K562 (cell line): ENCODE results near the gene GALNT9. TPM values are rescaled to one million over a fixed set of nuclear protein-coding genes. Genes with fewer than 3 reads are reported as not detected.

Source experiments
- ATAC-seq: fragments of 200-7000 bp; cut with Tn5 transposase; 3 replicates; pipeline ENCODE4 v1.9.1; 2020; ENCODE audit warnings: moderate library complexity
- BruUV-seq: library from RNA; stranded (reverse); fragments of 400-500 nt; replicated peaks from 2 replicates; lab custom pipeline; 2021; lab: Mats Ljungman, UMichigan
- CTCF ChIA-PET: fragments of 300-600 bp; formaldehyde crosslinking; extraction: SDS; loops from one replicate; lab custom pipeline; 2021; ENCODE audit warnings: low intra/inter-chr PET ratio; lab: Yijun Ruan, JAX
- POLR2A ChIA-PET: fragments of 300-600, 350-650 bp; sonication (Branson Sonifier 250); formaldehyde crosslinking; extraction: SDS; loops from one replicate; lab custom pipeline; 2021; ENCODE audit warnings: antibody characterized with exemption, inconsistent platforms; lab: Yijun Ruan, JAX
- DNase-seq, 4 experiments: peaks; one replicate each; pipeline versions ENCODE4 v3.0.0 to v3.0.0-alpha.2; 2011 to 2018; ENCODE audit warnings: low spot score in 3 of 4, mixed read lengths in 3 of 4; ENCODE audit errors: extremely low read depth in 1 of 4
- FAIRE-seq: peaks from 2 replicates; lab custom pipeline; 2011; peaks lifted over from hg19 to GRCh38; lab: Jason Lieb, UNC
- H2AFZ ChIP-seq: 2 replicates; pipeline ENCODE4 v1.6.0; 2011; ENCODE audit warnings: low read depth, low read length, control low read depth, inconsistent platforms
- H3K27ac ChIP-seq: fragments of 200-600 bp; 3 replicates; pipeline ENCODE4 v1.8.0; 2011; ENCODE audit warnings: low read depth, mild to moderate bottlenecking, control low read depth, inconsistent platforms, low read length, moderate library complexity, mixed read lengths; ENCODE audit errors: extremely low read depth
- H3K27me3 ChIP-seq, 2 experiments: fragments of 300-600 bp in 1 of 2; 2 replicates in 1 of 2; 3 replicates in 1 of 2; pipeline versions ENCODE4 v1.6.0 to v1.8.0; 2011; ENCODE audit warnings: inconsistent platforms in 2 of 2, low read length in 2 of 2, mild to moderate bottlenecking in 1 of 2, mixed read lengths in 1 of 2, moderate library complexity in 1 of 2; ENCODE audit not compliant: control insufficient read depth in 2 of 2, insufficient read depth in 2 of 2
- H3K36me3 ChIP-seq: fragments of 300-600 bp; 3 replicates; pipeline ENCODE4 v1.8.0; 2011; ENCODE audit warnings: mild to moderate bottlenecking, low read length, inconsistent platforms; ENCODE audit not compliant: control insufficient read depth, insufficient read depth
- H3K4me1 ChIP-seq, 2 experiments: fragments of 200-600 bp in 1 of 2; replicated peaks in 1 of 2; 2 replicates in 1 of 2; 3 replicates in 1 of 2; pipeline versions ENCODE4 v1.5.1 to v1.8.0; 2011; ENCODE audit warnings: inconsistent platforms in 2 of 2, low read length in 2 of 2, mild to moderate bottlenecking in 1 of 2, mixed read lengths in 1 of 2, moderate library complexity in 1 of 2; ENCODE audit not compliant: control insufficient read depth in 2 of 2, insufficient read depth in 2 of 2
- H3K4me2 ChIP-seq: 2 replicates; pipeline ENCODE4 v1.6.1; 2011; ENCODE audit warnings: low read length, control low read depth, inconsistent platforms, mixed read lengths; ENCODE audit not compliant: insufficient read depth
- H3K4me3 ChIP-seq: fragments of 200-600 bp; sonication (generic), shearing (Covaris generic); 2 replicates; pipeline ENCODE4 v1.5.1; 2016; ENCODE audit warnings: control low read depth, inconsistent platforms
- H3K79me2 ChIP-seq: fragments of 200-600 bp; 3 replicates; pipeline ENCODE4 v1.8.0; 2011; ENCODE audit warnings: low read length, inconsistent platforms; ENCODE audit not compliant: control insufficient read depth, insufficient read depth
- H3K9ac ChIP-seq, 2 experiments: 2 replicates each; pipeline versions ENCODE4 v1.6.0 to v1.6.1; 2011; ENCODE audit warnings: low read depth in 2 of 2, low read length in 2 of 2, control low read depth in 1 of 2, inconsistent platforms in 1 of 2, mild to moderate bottlenecking in 1 of 2, mixed read lengths in 1 of 2; ENCODE audit not compliant: insufficient read depth in 1 of 2
- H3K9me1 ChIP-seq: one replicate; pipeline ENCODE4 v1.6.0; 2011; ENCODE audit warnings: inconsistent platforms, mild to moderate bottlenecking, low read length, moderate library complexity; ENCODE audit not compliant: control insufficient read depth, insufficient read depth
- H3K9me3 ChIP-seq: replicated peaks from 2 replicates; pipeline ENCODE4 v1.5.1; 2011; ENCODE audit warnings: low read depth, low read length, inconsistent platforms; ENCODE audit not compliant: control insufficient read depth, insufficient read depth
- H4K20me1 ChIP-seq: replicated peaks from 2 replicates; pipeline ENCODE4 v1.6.1; 2011; ENCODE audit warnings: low read length, inconsistent platforms, mixed read lengths; ENCODE audit not compliant: control insufficient read depth, insufficient read depth
- ADNP ChIP-seq: fragments of 200-800 bp; sonication (Bioruptor generic); IDR thresholded peaks from 2 replicates; pipeline ENCODE4 v1.6.1; 2016; ENCODE audit warnings: missing genetic modification characterization, missing compliant biosample characterization
- ASH1L ChIP-seq: fragments of 450-650 bp; IDR thresholded peaks from 2 replicates; pipeline ENCODE4 v1.6.1; 2018; ENCODE audit warnings: borderline replicate concordance, mild to moderate bottlenecking, low read depth; ENCODE audit not compliant: partially characterized antibody
- BRD9 ChIP-seq: fragments of 450-650 bp; IDR thresholded peaks from 2 replicates; pipeline ENCODE4 v1.6.1; 2018; ENCODE audit warnings: low read depth; ENCODE audit not compliant: partially characterized antibody
- CBFA2T2 ChIP-seq: fragments of 450-650 bp; conservative IDR thresholded peaks from 2 replicates; pipeline ENCODE4 v1.6.1; 2017; ENCODE audit warnings: mild to moderate bottlenecking
- FOXP1 ChIP-seq: sonication (generic); formaldehyde crosslinking; IDR thresholded peaks from 2 replicates; pipeline ENCODE4 v1.8.0; 2022; ENCODE audit warnings: mild to moderate bottlenecking, missing genetic modification reagents
- HDAC2 ChIP-seq: fragments of 450-650 bp; IDR thresholded peaks from 2 replicates; pipeline ENCODE4 v1.6.1; 2016; ENCODE audit warnings: mild to moderate bottlenecking
- IFI16 ChIP-seq: fragments of 250-450 bp; sonication (Bioruptor Pico); IDR thresholded peaks from 2 replicates; pipeline ENCODE4 v2.1.2; 2022; ENCODE audit warnings: mild to moderate bottlenecking, inconsistent platforms
- MCM2 ChIP-seq: fragments of 450-650 bp; IDR thresholded peaks from 2 replicates; pipeline ENCODE4 v1.6.1; 2017; ENCODE audit warnings: low read depth, mild to moderate bottlenecking
- NFATC3 ChIP-seq: fragments of 450-650 bp; IDR thresholded peaks from 2 replicates; pipeline ENCODE4 v1.6.1; 2017; ENCODE audit warnings: mild to moderate bottlenecking
- PHB ChIP-seq: fragments of 250-450 bp; sonication (Bioruptor Pico); IDR thresholded peaks from 2 replicates; pipeline ENCODE4 v1.5.0; 2021
- ZEB2 ChIP-seq: fragments of 450-650 bp; IDR thresholded peaks from 2 replicates; pipeline ENCODE4 v1.6.1; 2016
- WGBS: fragments of 100-300 bp; shearing (Covaris generic); methylation state at CpG from one replicate; pipeline ENCODE4 v1.1.6; 2016; ENCODE audit warnings: low coverage, mixed read lengths; ENCODE audit not compliant: insufficient coverage; ENCODE audit errors: missing lambda C conversion rate; 5-methylcytosine and 5-hydroxymethylcytosine counted together
- in situ Hi-C: fragments of 300-500 bp; cut with MboI; formaldehyde crosslinking; loops from 4 replicates; pipeline ENCODE4 v1.15.0; 2018; ENCODE audit warnings: inconsistent platforms, mixed read lengths
- intact Hi-C: fragments of 100-400 bp; cut with micrococcal nuclease; formaldehyde crosslinking; loops from 2 replicates; pipeline ENCODE4 v1.14.2; 2022
- polyA plus RNA-seq, 8 experiments: library from polyadenylated mRNA; depleted of rRNA in 4 of 8; stranded (reverse) in 5 of 8; unstranded in 3 of 8; fragments of >200 nt; fragmentation: Nextera tagmentation in 2 of 8; fragmentation: Illumina TruSeq in 1 of 8; extraction: Ambion mirVana in 2 of 8; extraction: Trizol in 1 of 8; gene quantifications; 2 replicates each; pipeline versions ENCODE4 v1.2.1 to v1.2.3, GENCODE V29; 2011 to 2014; ENCODE audit warnings: inconsistent platforms in 1 of 8, missing spikeins in 1 of 8
- total RNA-seq, 7 experiments: library from RNA; depleted of rRNA in 6 of 7; stranded (reverse); fragments of >200 nt in 6 of 7; fragmentation: Illumina TruSeq in 2 of 7; extraction: Trizol in 2 of 7; gene quantifications; 2 replicates each; pipeline versions ENCODE4 v1.2.1 to v1.2.3, GENCODE V29; 2011 to 2021; ENCODE audit warnings: low replicate concordance in 1 of 7
- TF ChIP-seq, protein P1 (sequence below): fragments of 250-450 bp; sonication (Bioruptor Pico); IDR thresholded peaks from 2 replicates; pipeline ENCODE4 v1.8.0; 2022; ENCODE audit warnings: moderate library complexity, mild to moderate bottlenecking, inconsistent platforms
- TF ChIP-seq, protein P2 (sequence below): sonication (generic); formaldehyde crosslinking; IDR thresholded peaks from 2 replicates; pipeline ENCODE4 v1.9.0; 2022; ENCODE audit warnings: mild to moderate bottlenecking, missing genetic modification reagents

GALNT9 gene
- total and polyA plus RNA-seq, 9 of the 15 experiments (the other 6 are each of a cell fraction or from before 2014, with no cell fraction given), result not detected

DNA sequence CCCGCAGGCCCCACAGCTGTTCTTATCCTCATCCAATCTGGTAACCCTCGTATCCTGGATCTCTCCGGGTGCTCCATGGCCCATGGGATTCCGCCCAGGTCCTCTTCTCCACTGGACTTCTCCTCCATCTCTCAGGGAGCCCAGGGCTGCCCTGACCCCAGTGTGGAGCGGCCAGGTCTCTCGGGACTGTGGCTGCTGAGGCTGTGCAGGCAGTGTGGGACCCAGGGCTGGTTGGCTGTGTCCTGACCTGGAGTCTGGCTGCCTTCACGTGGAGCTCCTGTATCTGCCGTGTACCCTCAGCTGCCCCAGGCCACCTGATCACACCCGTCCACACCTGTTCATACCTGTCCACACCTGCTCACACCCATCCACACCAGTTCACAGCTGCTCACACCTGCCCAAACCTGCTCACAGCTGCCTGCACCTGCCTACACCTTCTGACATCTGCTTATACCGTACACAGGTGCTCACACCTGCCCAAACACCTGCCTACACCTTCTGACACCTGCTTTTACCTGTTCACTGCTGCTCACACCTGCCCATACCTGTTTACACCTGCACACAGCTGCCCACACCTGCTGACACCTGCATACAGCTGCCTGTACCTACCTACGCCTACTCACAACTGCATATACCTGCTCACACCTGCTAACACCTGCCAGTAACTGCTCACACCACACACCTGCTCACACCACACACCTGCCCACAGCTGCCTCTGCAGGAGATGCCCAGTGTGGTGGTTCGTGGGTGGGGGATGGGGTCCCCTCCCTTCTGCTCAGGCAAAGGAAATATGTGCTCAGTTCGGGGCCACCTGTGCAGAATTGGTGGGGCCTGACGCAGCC lies 92.2 kb downstream of the GALNT9 start:
- CTCF ChIA-PET, result no interaction called here
- H3K79me2 ChIP-seq, result no peaks in the 10 kb centered on the region
- H3K9me3 ChIP-seq, result no peaks in the 10 kb centered on the region
- H3K36me3 ChIP-seq, result no peaks in the 10 kb centered on the region
- TF ChIP-seq ADNP (tag) (no peak), NFATC3 (no peak), MCM2 (no peak), ASH1L (no peak), FOXP1 (CRISPR knock-in tag) (no peak), HDAC2 (no peak), BRD9 (no peak), ZEB2 (peak; percentile 81), CBFA2T2 (0 out of 2 replicates have a peak, but pooled peaks have one; percentile 9), PHB (no peak), IFI16 (CRISPR knock-in tag) (no peak)
- TF ChIP-seq, protein P1, sequence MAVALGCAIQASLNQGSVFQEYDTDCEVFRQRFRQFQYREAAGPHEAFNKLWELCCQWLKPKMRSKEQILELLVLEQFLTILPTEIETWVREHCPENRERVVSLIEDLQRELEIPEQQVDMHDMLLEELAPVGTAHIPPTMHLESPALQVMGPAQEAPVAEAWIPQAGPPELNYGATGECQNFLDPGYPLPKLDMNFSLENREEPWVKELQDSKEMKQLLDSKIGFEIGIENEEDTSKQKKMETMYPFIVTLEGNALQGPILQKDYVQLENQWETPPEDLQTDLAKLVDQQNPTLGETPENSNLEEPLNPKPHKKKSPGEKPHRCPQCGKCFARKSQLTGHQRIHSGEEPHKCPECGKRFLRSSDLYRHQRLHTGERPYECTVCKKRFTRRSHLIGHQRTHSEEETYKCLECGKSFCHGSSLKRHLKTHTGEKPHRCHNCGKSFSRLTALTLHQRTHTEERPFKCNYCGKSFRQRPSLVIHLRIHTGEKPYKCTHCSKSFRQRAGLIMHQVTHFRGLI (CRISPR knock-in tag), result no peak
- TF ChIP-seq, protein P2, sequence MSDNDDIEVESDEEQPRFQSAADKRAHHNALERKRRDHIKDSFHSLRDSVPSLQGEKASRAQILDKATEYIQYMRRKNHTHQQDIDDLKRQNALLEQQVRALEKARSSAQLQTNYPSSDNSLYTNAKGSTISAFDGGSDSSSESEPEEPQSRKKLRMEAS, result 0 out of 2 replicates have a peak, but pooled peaks have one; percentile 22
- H3K27ac ChIP-seq, result no peak overlapping the region
- H3K4me2 ChIP-seq, result no peak overlapping the region
- ATAC-seq (peak; percentile 49; the same call in 1 of the 3 replicates), DNase-seq (no peak), FAIRE-seq (no peak)
- BruUV-seq, result no TSS peak
- peaks cover 0 to 10% of the 10 kb centered on the region in 2 experiments; a peak in 2 of 5 replicates for H3K4me1 ChIP-seq
- no peaks in the 10 kb centered on the region for H4K20me1 ChIP-seq
- no peak overlapping the region for H2AFZ ChIP-seq
- POLR2A ChIA-PET, result no interaction called here
- H3K9me1 ChIP-seq, result no peaks in the 10 kb centered on the region
- H3K27me3 ChIP-seq, result peaks cover 2 to 20% of the 10 kb centered on the region in 2 experiments; a peak in 3 of 5 replicates
- intact Hi-C loops (no loop called here), in situ Hi-C loops (no loop called here)
- 5% methylated on average over 13 of the region's 14 CpGs for WGBS
- H3K4me3 ChIP-seq, result no peak overlapping the region
- no peak overlapping the region for H3K9ac ChIP-seq
